ENCODE data around the gene LRRC17.

LRRC17 gene

GRCh38 chr7:102892631-102893278 is 20.0 kb upstream of the LRRC17 start:
- H3K4me3 ChIP-seq (ENCODE audit: low read depth, low read length, poor library complexity, severe bottlenecking): no peak overlapping the region
- no peaks in the 10 kb centered on the region for H3K36me3 ChIP-seq (ENCODE audit: insufficient read depth, low read length)
- no peak overlapping the region for H3K27ac ChIP-seq (ENCODE audit: low read depth, low read length, poor library complexity, severe bottlenecking)
- no peak overlapping the region for H3K9ac ChIP-seq (ENCODE audit: low read length)
- H3K27me3 ChIP-seq (ENCODE audit: insufficient read depth, low read length): no peaks in the 10 kb centered on the region
- no peaks in the 10 kb centered on the region for H4K20me1 ChIP-seq (ENCODE audit: insufficient read depth, low read length)
- H3K4me2 ChIP-seq (ENCODE audit: low read length): no peak overlapping the region
- no peaks in the 10 kb centered on the region for H3K4me1 ChIP-seq (ENCODE audit: insufficient read depth, low read length, severe bottlenecking)
- H2AFZ ChIP-seq (ENCODE audit: low read length): no peak overlapping the region
- H3F3A ChIP-seq (ENCODE audit: insufficient read depth, low read length): no peaks in the 10 kb centered on the region
- H3K79me2 ChIP-seq (ENCODE audit: insufficient read depth, low read length): no peaks in the 10 kb centered on the region
- no peaks in the 10 kb centered on the region for H3K9me3 ChIP-seq (ENCODE audit: low read length)
- no peaks in the 10 kb centered on the region for H3K9me2 ChIP-seq (ENCODE audit: low read depth, low read length)
- TF ChIP-seq, protein P1, sequence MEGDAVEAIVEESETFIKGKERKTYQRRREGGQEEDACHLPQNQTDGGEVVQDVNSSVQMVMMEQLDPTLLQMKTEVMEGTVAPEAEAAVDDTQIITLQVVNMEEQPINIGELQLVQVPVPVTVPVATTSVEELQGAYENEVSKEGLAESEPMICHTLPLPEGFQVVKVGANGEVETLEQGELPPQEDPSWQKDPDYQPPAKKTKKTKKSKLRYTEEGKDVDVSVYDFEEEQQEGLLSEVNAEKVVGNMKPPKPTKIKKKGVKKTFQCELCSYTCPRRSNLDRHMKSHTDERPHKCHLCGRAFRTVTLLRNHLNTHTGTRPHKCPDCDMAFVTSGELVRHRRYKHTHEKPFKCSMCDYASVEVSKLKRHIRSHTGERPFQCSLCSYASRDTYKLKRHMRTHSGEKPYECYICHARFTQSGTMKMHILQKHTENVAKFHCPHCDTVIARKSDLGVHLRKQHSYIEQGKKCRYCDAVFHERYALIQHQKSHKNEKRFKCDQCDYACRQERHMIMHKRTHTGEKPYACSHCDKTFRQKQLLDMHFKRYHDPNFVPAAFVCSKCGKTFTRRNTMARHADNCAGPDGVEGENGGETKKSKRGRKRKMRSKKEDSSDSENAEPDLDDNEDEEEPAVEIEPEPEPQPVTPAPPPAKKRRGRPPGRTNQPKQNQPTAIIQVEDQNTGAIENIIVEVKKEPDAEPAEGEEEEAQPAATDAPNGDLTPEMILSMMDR (IDR thresholded peaks at IDR 0.05; ENCODE audit: low read length): no peak
- TF ChIP-seq EZH2 (IDR thresholded peaks at IDR 0.05; ENCODE audit: borderline replicate concordance, low read length): no peak

DNA sequence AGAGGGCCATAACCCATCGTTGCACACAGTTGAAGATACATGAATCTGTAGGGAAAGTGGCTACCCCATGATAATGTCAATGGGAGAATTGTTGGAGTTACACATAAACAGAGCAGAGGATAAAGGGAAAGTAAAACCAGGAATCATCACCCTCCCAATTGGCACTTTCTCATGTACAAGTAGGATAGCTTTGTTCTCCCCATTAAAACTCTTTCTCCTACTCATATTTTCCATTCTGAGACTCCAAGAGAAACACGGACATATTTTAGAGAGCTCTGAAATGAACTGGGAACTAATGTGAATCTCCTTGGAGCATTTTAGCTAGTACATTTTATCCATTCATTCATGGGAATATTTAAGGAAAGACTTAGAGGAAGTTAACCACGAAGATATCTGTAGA is 17.2 kb upstream of the LRRC17 start:
- H3K9me2 ChIP-seq (ENCODE audit: low read depth, low read length): no peaks in the 10 kb centered on the region
- H3K36me3 ChIP-seq (ENCODE audit: insufficient read depth, low read length): no peaks in the 10 kb centered on the region
- H3K9me3 ChIP-seq (ENCODE audit: low read length): no peaks in the 10 kb centered on the region
- H3K4me1 ChIP-seq (ENCODE audit: insufficient read depth, low read length, severe bottlenecking): no peaks in the 10 kb centered on the region
- no peak overlapping the region for H3K27ac ChIP-seq (ENCODE audit: low read depth, low read length, poor library complexity, severe bottlenecking)
- H3K4me3 ChIP-seq (ENCODE audit: low read depth, low read length, poor library complexity, severe bottlenecking): no peak overlapping the region
- no peak overlapping the region for H3K9ac ChIP-seq (ENCODE audit: low read length)
- H2AFZ ChIP-seq (ENCODE audit: low read length): no peak overlapping the region
- TF ChIP-seq EZH2 (IDR thresholded peaks at IDR 0.05; ENCODE audit: borderline replicate concordance, low read length): no peak
- TF ChIP-seq, protein P1 (IDR thresholded peaks at IDR 0.05; ENCODE audit: low read length): no peak
- H3K4me2 ChIP-seq (ENCODE audit: low read length): no peak overlapping the region
- H3K27me3 ChIP-seq (ENCODE audit: insufficient read depth, low read length): no peaks in the 10 kb centered on the region
- H4K20me1 ChIP-seq (ENCODE audit: insufficient read depth, low read length): no peaks in the 10 kb centered on the region
- H3K79me2 ChIP-seq (ENCODE audit: insufficient read depth, low read length): no peaks in the 10 kb centered on the region
- H3F3A ChIP-seq (ENCODE audit: insufficient read depth, low read length): no peaks in the 10 kb centered on the region

DNA sequence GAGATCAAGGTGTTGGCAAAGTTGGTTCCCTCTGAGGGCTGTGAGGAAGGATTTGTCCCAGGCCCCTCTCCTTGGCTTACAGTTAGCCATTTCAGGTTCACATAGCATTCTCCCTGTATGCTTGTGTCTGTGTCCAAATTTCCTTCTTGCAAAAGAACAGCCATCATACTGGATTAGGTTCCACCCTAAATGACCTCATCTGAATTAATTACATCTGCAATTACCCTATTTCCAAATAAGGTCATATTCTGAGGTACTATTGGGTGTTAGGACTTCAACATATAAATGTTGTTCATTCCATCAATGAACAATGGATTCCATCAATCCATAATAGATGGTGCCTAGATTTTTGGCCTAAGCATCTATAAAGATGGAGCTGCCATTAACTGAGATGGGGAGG is 16.2 kb upstream of the LRRC17 start:
- no peaks in the 10 kb centered on the region for H3K9me3 ChIP-seq (ENCODE audit: low read length)
- no peak overlapping the region for H3K4me2 ChIP-seq (ENCODE audit: low read length)
- no peak overlapping the region for H2AFZ ChIP-seq (ENCODE audit: low read length)
- H3K27me3 ChIP-seq (ENCODE audit: insufficient read depth, low read length): no peaks in the 10 kb centered on the region
- H3K4me3 ChIP-seq (ENCODE audit: low read depth, low read length, poor library complexity, severe bottlenecking): no peak overlapping the region
- no peaks in the 10 kb centered on the region for H3K79me2 ChIP-seq (ENCODE audit: insufficient read depth, low read length)
- H4K20me1 ChIP-seq (ENCODE audit: insufficient read depth, low read length): no peaks in the 10 kb centered on the region
- H3K9me2 ChIP-seq (ENCODE audit: low read depth, low read length): no peaks in the 10 kb centered on the region
- no peaks in the 10 kb centered on the region for H3K4me1 ChIP-seq (ENCODE audit: insufficient read depth, low read length, severe bottlenecking)
- TF ChIP-seq, protein P1 (IDR thresholded peaks at IDR 0.05; ENCODE audit: low read length): no peak
- TF ChIP-seq EZH2 (IDR thresholded peaks at IDR 0.05; ENCODE audit: borderline replicate concordance, low read length): no peak
- no peak overlapping the region for H3K9ac ChIP-seq (ENCODE audit: low read length)
- H3K27ac ChIP-seq (ENCODE audit: low read depth, low read length, poor library complexity, severe bottlenecking): no peak overlapping the region
- H3K36me3 ChIP-seq (ENCODE audit: insufficient read depth, low read length): no peaks in the 10 kb centered on the region
- H3F3A ChIP-seq (ENCODE audit: insufficient read depth, low read length): no peaks in the 10 kb centered on the region
